Psoas muscle (tissue), 8 donors: Measurements from ENCODE around the gene DISP3. TPM values are rescaled to one million over a fixed set of nuclear protein-coding genes. Genes with fewer than 3 reads are reported as not detected.

ENCODE experiments used
- ATAC-seq, 4 donors: fragments of 200-7000 bp; cut with Tn5 transposase; one replicate each; pipeline ENCODE4 v1.9.1; 2020; ENCODE audit warnings: moderate library complexity in 3 of 4, mild to moderate bottlenecking in 2 of 4
- DNase-seq, 2 donors: peaks; one replicate each; pipeline ENCODE4 v3.0.0-alpha.2; 2020
- H3K27ac ChIP-seq: fragments of 200-600 bp; one replicate; pipeline ENCODE4 v1.8.0; 2022
- H3K27me3 ChIP-seq, 3 donors: fragments of 200-600 bp in 1 of 3; one replicate each; pipeline versions ENCODE4 v1.6.1 to v1.8.0; 2013 to 2022; ENCODE audit warnings: low read length in 2 of 3, mild to moderate bottlenecking in 2 of 3, moderate library complexity in 1 of 3; ENCODE audit not compliant: insufficient read depth in 3 of 3
- H3K36me3 ChIP-seq, 2 donors: fragments of 200-600 bp in 1 of 2; one replicate each; pipeline versions ENCODE4 v1.6.1 to v1.8.0; 2013 to 2022; ENCODE audit warnings: low read depth in 1 of 2, mild to moderate bottlenecking in 1 of 2, moderate library complexity in 1 of 2; ENCODE audit not compliant: insufficient read depth in 1 of 2
- H3K4me1 ChIP-seq: fragments of 200-600 bp; one replicate; pipeline ENCODE4 v1.8.0; 2022
- H3K4me3 ChIP-seq: fragments of 200-600 bp; one replicate; pipeline ENCODE4 v1.8.0; 2022; ENCODE audit warnings: mild to moderate bottlenecking
- H3K9me3 ChIP-seq: fragments of 200-600 bp; one replicate; pipeline ENCODE4 v1.8.0; 2022
- WGBS, 3 donors: extraction: QIAGEN DNeasy Blood & Tissue Kit; methylation state at CpG; one replicate each; pipeline versions ENCODE4 v1.1.6 to v1.1.7; 2013; 5-methylcytosine and 5-hydroxymethylcytosine counted together
- intact Hi-C, 2 donors: fragments of 100-400 bp; cut with DNase I; formaldehyde crosslinking; loops; one replicate each; pipeline versions ENCODE4 v1.11.0 to v1.14.2; 2022
- polyA plus RNA-seq, 3 donors: library from polyadenylated mRNA; stranded (reverse); fragments of 200-250 nt; gene quantifications; one replicate each; pipeline ENCODE4 v1.2.3, GENCODE V29; 2013
- total RNA-seq, 4 donors: library from RNA; stranded (reverse); fragmentation: NEBNext Ultra II Directional in 2 of 4; extraction: Animal tissue kit (Norgen Biotek cat#: 25700) in 2 of 4; gene quantifications; one replicate each; pipeline versions ENCODE4 v1.2.1 to v1.2.4, GENCODE V29; 2021 to 2023
- TF ChIP-seq, protein P1 (sequence below): fragments of 200-600 bp; IDR thresholded peaks from one replicate; pipeline ENCODE4 v1.8.0; 2022; ENCODE audit warnings: antibody characterized with exemption
- donor health status: healthy with polysubstance abuse.
- donor health status: DM: no; HTN: no; CAD: no; lungs with moderate emphysema.
- donor health status: Bipolar disorder and iron deficiency.
- donor health status: healthy.
- donor health status: DM: yes; HTN: yes; CAD: no.
- donor health status: DM: no; HTN: no; CAD: no.
- donor health status: DM: no; HTN: no; CAD: no.
- donor health status: DM: yes; HTN: yes; CAD: no.

DISP3 gene
- total and polyA plus RNA-seq, 7 donors = 0.01 to 0.04 (median 0.02) TPM; not detected in 3

DNA sequence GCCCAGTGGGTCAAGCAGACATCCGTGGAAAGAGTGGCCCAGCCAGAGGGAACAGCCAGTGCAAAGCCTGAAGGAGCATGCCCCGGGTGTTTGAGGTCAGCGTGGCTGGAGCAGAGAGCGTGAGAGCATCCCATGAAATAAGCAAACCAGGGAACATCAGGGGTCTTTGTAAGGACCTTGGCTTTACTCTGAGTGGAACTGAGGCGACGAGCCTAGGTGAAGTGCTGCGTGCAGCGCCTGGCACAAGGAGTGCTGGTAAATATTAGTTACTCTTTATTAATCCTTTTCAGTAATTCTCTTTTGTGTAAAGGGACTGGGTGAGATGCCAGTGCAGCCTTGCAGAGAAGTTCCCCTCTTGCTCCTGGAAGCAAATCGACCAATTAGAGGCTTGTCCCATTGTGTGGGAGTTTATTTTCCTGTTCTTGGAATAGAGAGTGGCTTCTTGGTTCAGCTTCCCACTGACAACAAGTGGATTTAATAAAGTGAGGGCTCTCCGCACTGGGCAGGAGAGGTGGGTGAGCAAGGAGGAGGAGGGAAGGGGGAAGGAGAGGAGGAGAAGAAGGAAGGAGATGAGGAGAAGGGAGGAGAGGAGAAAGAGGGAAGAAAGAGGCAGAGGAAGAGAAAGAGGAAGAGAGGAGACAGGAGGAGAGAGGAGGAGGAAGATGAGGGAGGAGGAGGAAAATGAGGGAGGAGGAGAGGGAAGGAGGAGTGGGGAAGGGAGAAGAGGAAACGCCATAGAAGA lies 37.6 kb upstream of the DISP3 start:
- intact Hi-C loops = no loop called here
- TF ChIP-seq, protein P1, sequence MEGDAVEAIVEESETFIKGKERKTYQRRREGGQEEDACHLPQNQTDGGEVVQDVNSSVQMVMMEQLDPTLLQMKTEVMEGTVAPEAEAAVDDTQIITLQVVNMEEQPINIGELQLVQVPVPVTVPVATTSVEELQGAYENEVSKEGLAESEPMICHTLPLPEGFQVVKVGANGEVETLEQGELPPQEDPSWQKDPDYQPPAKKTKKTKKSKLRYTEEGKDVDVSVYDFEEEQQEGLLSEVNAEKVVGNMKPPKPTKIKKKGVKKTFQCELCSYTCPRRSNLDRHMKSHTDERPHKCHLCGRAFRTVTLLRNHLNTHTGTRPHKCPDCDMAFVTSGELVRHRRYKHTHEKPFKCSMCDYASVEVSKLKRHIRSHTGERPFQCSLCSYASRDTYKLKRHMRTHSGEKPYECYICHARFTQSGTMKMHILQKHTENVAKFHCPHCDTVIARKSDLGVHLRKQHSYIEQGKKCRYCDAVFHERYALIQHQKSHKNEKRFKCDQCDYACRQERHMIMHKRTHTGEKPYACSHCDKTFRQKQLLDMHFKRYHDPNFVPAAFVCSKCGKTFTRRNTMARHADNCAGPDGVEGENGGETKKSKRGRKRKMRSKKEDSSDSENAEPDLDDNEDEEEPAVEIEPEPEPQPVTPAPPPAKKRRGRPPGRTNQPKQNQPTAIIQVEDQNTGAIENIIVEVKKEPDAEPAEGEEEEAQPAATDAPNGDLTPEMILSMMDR = no peak
- 58 to 71% (median 62%) methylated on average over 11 of the region's 11 CpGs for WGBS, 3 donors
- Histone ChIP-seq H3K36me3 (no peaks in the 10 kb centered on the region), H3K27me3 (peaks cover 0 to 52% (median 11%) of the 10 kb centered on the region in 3 donors), H3K9me3 (no peaks in the 10 kb centered on the region), H3K4me1 (no peaks in the 10 kb centered on the region), H3K4me3 (no peak overlapping the region), H3K27ac (no peak overlapping the region)
- no peak for ATAC-seq
- no peak for DNase-seq

DNA sequence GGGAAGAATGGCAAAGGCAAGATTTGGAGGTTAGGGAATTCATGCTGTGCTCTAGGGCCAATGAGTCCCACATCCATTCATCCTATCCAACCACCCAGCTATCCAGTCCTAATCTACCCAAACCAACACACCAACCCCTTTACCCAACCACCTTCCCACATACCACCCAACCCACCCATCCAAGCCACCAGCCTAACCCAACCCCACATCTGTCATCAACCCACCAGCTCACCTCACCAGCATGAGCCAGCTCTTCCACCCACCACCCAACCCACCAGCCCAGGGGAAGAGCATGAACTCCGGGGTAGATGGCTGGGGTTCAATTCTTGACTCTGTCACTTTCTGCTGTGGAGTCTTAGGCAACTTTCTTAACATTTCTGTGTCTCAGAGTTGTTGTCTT lies 35.9 kb upstream of the DISP3 start:
- no peaks in the 10 kb centered on the region for H3K9me3 ChIP-seq

DNA sequence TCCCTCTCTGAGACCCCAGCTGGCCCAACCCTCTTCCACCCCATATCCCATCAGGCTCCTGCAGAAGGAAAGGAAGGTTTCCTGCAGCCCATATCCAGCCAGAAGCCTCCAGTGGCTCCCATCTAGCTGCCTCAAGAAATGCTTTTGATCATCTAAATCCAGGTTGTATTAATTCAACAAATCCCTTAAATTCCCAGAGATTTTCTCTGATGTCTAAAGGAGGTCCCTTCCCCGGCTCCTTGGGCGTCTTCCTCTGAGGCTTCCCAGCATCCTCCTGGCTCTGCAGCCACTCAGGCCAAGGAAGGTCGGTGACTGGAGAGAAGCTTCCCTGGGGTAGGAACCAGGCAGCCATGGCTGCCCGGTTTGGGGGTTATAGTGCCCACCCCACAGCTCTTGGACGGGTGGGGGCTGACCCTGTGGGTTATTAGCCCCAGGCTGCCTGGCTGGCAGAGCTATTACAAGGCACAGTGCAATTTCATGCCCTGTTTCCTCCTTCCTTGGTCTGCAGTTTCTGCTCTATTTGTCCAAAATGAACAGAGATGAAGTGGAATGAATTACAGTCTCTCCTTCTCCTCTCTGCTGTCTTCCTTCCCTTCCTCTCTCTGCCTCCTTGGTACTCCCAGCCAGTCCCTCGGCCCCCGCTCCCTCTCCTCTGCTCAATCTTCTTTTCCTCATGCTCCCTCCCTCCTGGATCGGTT lies 34.8 kb upstream of the DISP3 start:
- H3K4me1 ChIP-seq = no peaks in the 10 kb centered on the region
- intact Hi-C loops = no loop called here
- ATAC-seq (no peak), DNase-seq (no peak)
- TF ChIP-seq, protein P1 = no peak
- H3K36me3 ChIP-seq = no peaks in the 10 kb centered on the region
- H3K27me3 ChIP-seq = peaks cover 0 to 62% (median 9%) of the 10 kb centered on the region in 3 donors
- H3K9me3 ChIP-seq = no peaks in the 10 kb centered on the region
- no peak overlapping the region for H3K27ac ChIP-seq
- 34 to 47% (median 43%) methylated on average over 8 of the region's 8 CpGs for WGBS, 3 donors
- H3K4me3 ChIP-seq = no peak overlapping the region

More for the DNA sequence above, 35.9 kb upstream of the DISP3 start:
- no peak overlapping the region for H3K4me3 ChIP-seq
- TF ChIP-seq, protein P1 = no peak
- H3K27ac ChIP-seq = no peak overlapping the region
- ATAC-seq (no peak), DNase-seq (no peak)
- peaks cover 0 to 56% (median 12%) of the 10 kb centered on the region in 3 donors for H3K27me3 ChIP-seq
- H3K4me1 ChIP-seq = no peaks in the 10 kb centered on the region
- 47 to 92% (median 79%) methylated on average over 1 of the region's 1 CpG for WGBS, 3 donors
- intact Hi-C loops = no loop called here
- H3K36me3 ChIP-seq = no peaks in the 10 kb centered on the region

DNA sequence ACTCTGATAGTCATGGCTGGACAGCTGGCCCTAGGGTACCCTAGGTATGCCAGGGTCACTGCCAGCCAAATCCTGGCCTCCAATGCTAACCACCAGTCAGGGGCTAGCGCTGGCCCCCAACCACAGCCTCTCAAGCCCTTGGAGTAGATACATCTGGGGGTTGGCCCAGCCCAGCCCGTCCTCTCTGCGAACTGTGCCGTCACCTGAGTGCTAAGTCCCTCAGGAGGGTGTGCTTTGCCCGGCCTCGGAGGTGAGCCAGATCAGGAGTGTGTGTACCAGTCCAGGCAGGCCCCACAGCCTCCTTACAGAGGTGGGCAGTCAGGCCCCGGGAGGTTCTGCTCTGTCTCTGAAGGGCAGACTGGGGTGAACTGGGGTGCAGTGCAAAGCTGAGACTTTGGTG lies 34.0 kb upstream of the DISP3 start:
- H3K4me3 ChIP-seq = no peak overlapping the region
- no peak for DNase-seq
- 57 to 65% (median 60%) methylated on average over 7 of the region's 7 CpGs for WGBS, 3 donors
- TF ChIP-seq, protein P1 = no peak
- H3K27me3 ChIP-seq = peaks cover 0 to 62% (median 13%) of the 10 kb centered on the region in 3 donors
- H3K4me1 ChIP-seq = no peaks in the 10 kb centered on the region
- no peak overlapping the region for H3K27ac ChIP-seq
- H3K36me3 ChIP-seq = no peaks in the 10 kb centered on the region
- H3K9me3 ChIP-seq = no peaks in the 10 kb centered on the region
- intact Hi-C loops = no loop called here
- no peak for ATAC-seq
